Sciatic nerve (tissue), 2 donors: Measurements from ENCODE around the gene P2RX3. TPM values are rescaled to one million over a fixed set of nuclear protein-coding genes. Genes with fewer than 3 reads are reported as not detected.

Experiments used
- ATAC-seq: fragments of 200-7000 bp; cut with Tn5 transposase; one replicate; pipeline ENCODE4 v1.9.1; 2020; ENCODE audit warnings: mild to moderate bottlenecking, moderate library complexity
- DNase-seq: peaks from one replicate; pipeline ENCODE4 v3.0.0-alpha.2; 2020; ENCODE audit warnings: low spot score
- intact Hi-C: fragments of 100-400 bp; cut with DNase I; formaldehyde crosslinking; loops from one replicate; pipeline ENCODE4 v1.14.2; 2022
- total RNA-seq: library from RNA; stranded (reverse); fragmentation: NEBNext Ultra II Directional; extraction: Animal tissue kit (Norgen Biotek cat#: 25700); gene quantifications from one replicate; pipeline ENCODE4 v1.2.1, GENCODE V29; 2021
- donor health status: DM: no; HTN: no; CAD: no.
- donor health status: DM: no; HTN: no; CAD: no.

P2RX3 gene
- total RNA-seq, 1 donor from 2014 or later, result not detected

GRCh38 chr11:57341250-57341808, 3.2 kb downstream of the P2RX3 start:
- DNase-seq, result no peak
- intact Hi-C loops, result loop anchor here (10.0 kb wide), 1 partner anchor 113 kb away; no protein-coding TSS in a partner anchor
- ATAC-seq, result no peak

GRCh38 chr11:57342702-57343101, 4.5 kb downstream of the P2RX3 start:
- DNase-seq, result no peak
- intact Hi-C loops, result loop anchor here (10.0 kb wide), 1 partner anchor 112 kb away; no protein-coding TSS in a partner anchor
- ATAC-seq, result no peak

GRCh38 chr11:57343825-57344224, 5.7 kb downstream of the P2RX3 start:
- intact Hi-C loops, result loop anchor here (10.0 kb wide), 1 partner anchor 111 kb away; no protein-coding TSS in a partner anchor
- ATAC-seq, result no peak
- no peak for DNase-seq

GRCh38 chr11:57344826-57345225, 6.7 kb downstream of the P2RX3 start:
- DNase-seq, result no peak
- intact Hi-C loops, result loop anchor here (10.0 kb wide), 1 partner anchor 110 kb away; no protein-coding TSS in a partner anchor
- ATAC-seq, result no peak

GRCh38 chr11:57345555-57346211, 7.5 kb downstream of the P2RX3 start:
- DNase-seq, result peak; percentile 83
- ATAC-seq, result peak; percentile 71
- intact Hi-C loops, result loop anchor here (10.0 kb wide), 1 partner anchor 109 kb away; no protein-coding TSS in a partner anchor

- intact Hi-C loops, result loop anchor here (10.0 kb wide), 1 partner anchor 107 kb away; no protein-coding TSS in a partner anchor
These were observed 9.2 kb downstream of the P2RX3 start for GRCh38 chr11:57347336-57347735.

GRCh38 chr11:57348052-57348451, 9.9 kb downstream of the P2RX3 start:
- DNase-seq, result no peak
- intact Hi-C loops, result loop anchor here (10.0 kb wide), 1 partner anchor 107 kb away; no protein-coding TSS in a partner anchor
- no peak for ATAC-seq

More at GRCh38 chr11:57347336-57347735, 9.2 kb downstream of the P2RX3 start:
- no peak for ATAC-seq
- DNase-seq, result no peak

GRCh38 chr11:57348636-57349313, 10.6 kb downstream of the P2RX3 start:
- DNase-seq (no peak), ATAC-seq (no peak)
- intact Hi-C loops, result loop anchor here (10.0 kb wide), 1 partner anchor 106 kb away; no protein-coding TSS in a partner anchor

- ATAC-seq (peak; percentile 83), DNase-seq (peak; percentile 86)
- intact Hi-C loops, result loop anchor here (5.0 to 10.0 kb wide), 2 partner anchors 105 to 128 kb away; no protein-coding TSS in a partner anchor
These were observed 11.5 kb downstream of the P2RX3 start for GRCh38 chr11:57349491-57350274.

GRCh38 chr11:57353036-57353435, 14.9 kb downstream of the P2RX3 start:
- ATAC-seq (no peak), DNase-seq (no peak)

GRCh38 chr11:57353446-57353845, 15.3 kb downstream of the P2RX3 start:
- ATAC-seq, result no peak
- no peak for DNase-seq
- intact Hi-C loops, result loop anchor here (5.0 kb wide), 1 partner anchor 124 kb away; no protein-coding TSS in a partner anchor

More at GRCh38 chr11:57353036-57353435, 14.9 kb downstream of the P2RX3 start:
- intact Hi-C loops, result loop anchor here (5.0 kb wide), 1 partner anchor 124 kb away; no protein-coding TSS in a partner anchor

- intact Hi-C loops, result loop anchor here (5.0 kb wide), 1 partner anchor 123 kb away; no protein-coding TSS in a partner anchor
- no peak for ATAC-seq
- no peak for DNase-seq
These were observed 15.7 kb downstream of the P2RX3 start for GRCh38 chr11:57353852-57354251.

GRCh38 chr11:57354699-57355098, 16.5 kb downstream of the P2RX3 start:
- no peak for ATAC-seq
- no peak for DNase-seq
- intact Hi-C loops, result loop anchor here (5.0 kb wide), 1 partner anchor 123 kb away; no protein-coding TSS in a partner anchor

- intact Hi-C loops, result no loop called here
- no peak for DNase-seq
- no peak for ATAC-seq
These were observed 18.1 kb downstream of the P2RX3 start for GRCh38 chr11:57356268-57356667.

- no peak for DNase-seq
- intact Hi-C loops, result no loop called here
These were observed 19.2 kb downstream of the P2RX3 start for GRCh38 chr11:57357310-57357709.

GRCh38 chr11:57357856-57358255, 19.7 kb downstream of the P2RX3 start:
- DNase-seq, result no peak
- intact Hi-C loops, result no loop called here
- peak; percentile 29 for ATAC-seq

More at GRCh38 chr11:57357310-57357709, 19.2 kb downstream of the P2RX3 start:
- no peak for ATAC-seq

GRCh38 chr11:57358543-57358961, 20.4 kb downstream of the P2RX3 start:
- intact Hi-C loops, result no loop called here
- no peak for ATAC-seq
- DNase-seq, result no peak

- ATAC-seq, result no peak
- DNase-seq, result no peak
- intact Hi-C loops, result no loop called here
These were observed 20.8 kb downstream of the P2RX3 start for GRCh38 chr11:57358991-57359390.
